Occipital lobe (tissue), 2 donors: Measurements from ENCODE around the gene HYAL1. TPM values are rescaled to one million over a fixed set of nuclear protein-coding genes. Genes with fewer than 3 reads are reported as not detected.

Experiments used
- DNase-seq: peaks from one replicate; lab custom pipeline; 2025; lab: John Stamatoyannopoulos, UW
- total RNA-seq: library from RNA; depleted of rRNA; stranded (reverse); fragments of >200 nt; gene quantifications from one replicate; pipeline ENCODE4 v1.2.3, GENCODE V29; 2014

HYAL1 gene
- total RNA-seq, 1 donor from 2014 or later: 0.16 TPM

DNA sequence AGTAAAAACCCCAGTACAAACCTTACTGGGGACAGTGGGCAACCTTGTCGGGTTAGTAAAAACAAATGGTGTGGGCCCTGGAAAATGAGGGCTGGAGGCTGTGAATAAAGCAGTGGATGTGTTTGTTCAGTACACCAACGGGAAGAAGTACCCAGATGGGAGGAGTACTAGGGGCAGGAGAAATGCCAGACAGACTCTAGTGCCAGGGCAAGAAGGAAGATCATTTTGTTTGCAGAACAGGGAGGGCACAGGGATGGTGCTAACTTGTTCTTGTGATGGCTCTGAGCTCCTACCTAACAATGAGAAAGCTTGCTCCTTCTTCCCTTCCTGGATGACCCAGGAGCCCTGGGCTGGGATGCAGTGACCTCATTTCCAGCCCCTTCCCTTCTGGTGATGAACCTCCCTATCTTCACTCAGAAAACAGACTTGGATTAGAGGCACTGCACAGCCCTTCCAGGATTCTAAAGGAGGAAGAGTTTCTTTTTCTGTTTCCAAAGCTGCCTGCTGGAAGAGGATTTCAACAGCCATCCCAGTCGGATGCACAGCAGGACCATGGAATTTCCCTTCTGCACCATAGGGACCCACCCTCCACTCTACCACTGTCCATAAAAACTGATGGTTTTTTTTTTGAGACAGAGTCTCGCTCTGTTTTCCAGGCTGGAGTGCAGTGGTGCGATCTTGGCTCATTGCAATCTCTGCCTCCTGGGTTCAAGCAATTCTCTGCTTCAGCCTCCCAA is 31.1 kb upstream of the HYAL1 start:
- DNase-seq: no peak

GRCh38 chr3:50333744-50334328 is 30.5 kb upstream of the HYAL1 start:
- DNase-seq: no peak

DNA sequence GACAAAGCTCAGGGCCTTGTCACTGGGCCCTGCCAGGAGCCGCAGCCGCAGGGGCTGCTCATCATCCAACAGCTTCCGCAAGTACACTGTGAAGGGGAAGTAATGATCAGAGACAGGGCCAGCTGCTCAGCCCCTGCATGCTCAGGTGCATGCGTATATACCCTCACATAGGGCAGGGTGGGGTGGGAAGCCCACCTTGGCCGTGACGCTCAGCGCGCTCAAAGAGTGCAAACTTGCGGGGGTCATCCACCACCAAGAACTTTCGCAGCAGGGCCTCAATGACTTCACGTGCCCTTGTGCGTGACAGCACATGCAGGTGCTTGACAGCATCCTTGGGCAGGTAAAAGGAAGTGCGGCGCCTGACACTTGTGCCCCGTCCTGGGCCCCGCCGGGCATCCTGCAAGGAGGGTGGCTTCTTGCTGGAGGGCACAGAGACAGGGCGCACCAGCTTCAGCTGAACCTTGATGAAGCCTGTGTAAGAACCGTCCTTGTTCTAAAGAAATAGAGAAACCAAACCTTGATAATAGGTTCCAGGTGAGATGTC is 28.1 kb upstream of the HYAL1 start:
- DNase-seq: no peak

DNA sequence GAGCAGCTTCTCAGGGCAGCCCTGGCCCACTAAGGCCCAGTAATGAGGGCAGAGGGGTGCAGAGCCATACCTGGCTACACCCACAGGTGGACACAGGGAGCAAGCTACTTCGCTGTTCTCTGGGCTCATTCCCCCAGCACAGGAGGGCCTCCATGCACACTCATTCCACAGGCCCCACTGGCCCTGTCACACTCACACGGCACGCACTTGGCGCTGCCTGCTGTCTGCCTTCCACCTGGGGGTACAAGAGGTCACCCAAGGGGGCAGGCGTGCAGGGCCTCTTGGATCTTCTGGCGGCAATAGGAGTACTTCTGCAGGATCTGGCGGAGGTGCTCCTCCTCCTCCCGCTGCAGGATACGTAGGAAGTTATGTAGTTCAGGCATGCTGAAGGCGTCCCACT is 27.0 kb upstream of the HYAL1 start:
- no peak for DNase-seq

- peak; percentile 92 for DNase-seq
Measured at GRCh38 chr3:50327943-50328691, 24.7 kb upstream of the HYAL1 start, which contains the start of gene TUSC2. TUSC2 (minus strand) TSS chr3:50328223; CDS start chr3:50328099, 124 bp downstream.

DNA sequence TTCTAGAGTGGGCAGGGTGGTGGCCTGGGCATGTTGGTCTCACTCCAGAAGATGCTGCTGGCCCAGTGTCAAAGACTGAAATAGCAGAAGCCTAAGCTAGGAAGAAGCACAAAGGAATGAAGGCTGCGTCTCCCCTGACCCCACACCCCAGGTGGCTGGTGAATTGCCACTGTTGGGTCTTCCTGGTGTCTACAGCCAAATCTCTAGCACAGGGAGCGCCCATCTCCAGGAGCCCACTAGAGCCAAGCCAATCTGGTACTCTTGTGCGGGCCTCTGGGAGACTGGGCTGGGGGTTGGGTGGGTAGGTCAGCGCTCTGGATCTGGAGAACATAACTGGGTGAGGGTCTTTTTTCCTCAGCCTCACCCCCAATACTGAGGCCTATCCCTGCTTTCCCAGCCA is 23.8 kb upstream of the HYAL1 start:
- no peak for DNase-seq

DNA sequence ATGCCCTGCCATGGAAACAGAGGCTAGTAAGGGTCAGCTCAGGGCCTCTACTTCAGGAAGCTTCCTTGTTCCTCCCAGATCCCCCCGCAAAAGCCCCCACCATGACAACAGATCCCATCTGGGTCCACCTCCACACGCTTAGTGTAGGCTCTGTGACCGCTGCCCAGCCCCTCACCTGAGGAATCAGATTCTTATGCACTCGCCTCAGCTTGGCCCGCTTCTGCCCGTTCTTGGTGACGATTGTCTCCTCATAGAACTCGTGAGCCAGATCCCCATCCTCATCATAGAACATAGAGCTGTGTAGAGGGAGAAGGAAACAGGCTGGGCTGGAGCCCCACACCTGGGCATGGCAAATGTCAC is 22.8 kb upstream of the HYAL1 start:
- DNase-seq: no peak

DNA sequence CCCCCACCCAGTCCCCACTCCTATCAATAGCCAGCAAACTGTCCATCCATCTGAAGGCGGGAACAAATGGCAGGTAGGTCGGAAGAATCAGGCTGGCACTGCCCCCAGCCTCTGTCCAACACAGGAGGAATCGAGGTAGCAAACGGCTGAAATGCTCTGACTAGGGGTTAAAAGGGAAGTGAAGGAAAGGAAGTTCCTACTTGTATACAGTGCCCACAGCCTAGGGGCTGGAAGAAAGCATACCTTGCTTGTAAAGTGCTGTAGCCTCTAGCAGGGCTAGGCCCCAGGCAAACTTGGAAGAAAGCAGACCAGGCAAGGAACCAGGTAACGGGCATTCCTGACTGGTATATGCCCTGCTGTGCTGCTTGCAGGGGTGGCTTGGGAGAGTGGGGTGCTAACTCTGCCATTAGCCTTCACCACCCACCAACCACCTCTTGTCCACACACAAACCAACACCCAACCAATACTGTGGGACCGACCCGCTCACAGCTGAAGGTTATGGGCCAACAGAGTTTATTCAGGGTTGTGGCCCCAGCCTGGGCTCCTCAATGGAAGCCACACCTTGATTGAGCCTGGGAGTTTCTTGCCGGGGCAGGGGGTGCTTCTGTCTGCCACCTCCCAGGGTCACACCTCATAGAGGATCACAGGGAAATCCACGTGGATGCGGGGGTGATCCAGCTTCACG is 22.3 kb upstream of the HYAL1 start:
- DNase-seq: no peak

DNA sequence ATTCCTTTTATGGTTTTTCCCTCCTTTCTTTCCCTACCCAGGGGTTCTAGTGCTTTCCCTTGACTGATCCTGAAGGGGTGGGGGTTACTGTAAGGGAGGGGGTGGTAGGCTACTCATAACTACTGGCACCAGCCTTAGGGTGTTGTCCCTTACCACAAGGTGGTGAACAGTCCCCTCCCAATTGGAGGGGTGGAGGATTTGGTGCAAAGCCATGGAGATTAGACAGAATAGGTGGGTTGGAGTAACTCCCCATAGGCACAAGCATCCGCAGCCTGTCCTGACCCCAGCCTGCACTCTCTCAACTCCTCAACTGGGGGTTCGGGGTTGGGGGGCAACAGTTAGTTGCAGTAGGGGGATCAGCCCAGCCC is 21.7 kb upstream of the HYAL1 start:
- no peak for DNase-seq

- DNase-seq: peak; percentile 33
Measured at GRCh38 chr3:50324351-50325112, 21.2 kb upstream of the HYAL1 start.

DNA sequence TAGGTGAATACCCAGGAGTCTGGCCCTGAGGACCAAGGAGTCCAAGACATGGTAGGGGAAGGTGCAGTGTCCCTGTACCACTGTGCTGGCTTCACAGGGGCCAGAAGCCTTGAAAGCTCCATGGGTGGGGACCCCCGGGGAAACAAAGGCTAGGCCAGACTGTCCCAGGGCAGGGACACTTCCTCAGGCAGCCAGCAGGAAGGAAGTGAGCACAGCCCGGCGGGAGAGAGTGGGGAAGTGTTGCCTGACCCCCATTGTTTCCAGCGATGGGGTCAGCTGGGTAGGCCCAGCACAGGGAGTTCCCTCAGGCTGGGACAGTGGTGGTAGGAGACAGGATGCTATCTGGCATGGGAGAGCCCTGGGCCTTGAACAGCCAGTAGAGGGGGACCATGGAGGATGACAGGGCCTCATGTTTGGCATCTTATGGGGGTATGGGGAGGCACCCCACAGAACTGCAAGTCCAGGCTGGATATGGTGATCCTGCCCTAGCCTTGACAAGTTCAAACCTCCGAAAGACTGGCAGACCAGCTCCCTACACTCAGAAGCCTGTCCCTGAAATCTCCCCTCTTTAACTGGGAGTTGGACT is 20.3 kb upstream of the HYAL1 start:
- no peak for DNase-seq

GRCh38 chr3:50323092-50323600 is 19.8 kb upstream of the HYAL1 start:
- DNase-seq: no peak

DNA sequence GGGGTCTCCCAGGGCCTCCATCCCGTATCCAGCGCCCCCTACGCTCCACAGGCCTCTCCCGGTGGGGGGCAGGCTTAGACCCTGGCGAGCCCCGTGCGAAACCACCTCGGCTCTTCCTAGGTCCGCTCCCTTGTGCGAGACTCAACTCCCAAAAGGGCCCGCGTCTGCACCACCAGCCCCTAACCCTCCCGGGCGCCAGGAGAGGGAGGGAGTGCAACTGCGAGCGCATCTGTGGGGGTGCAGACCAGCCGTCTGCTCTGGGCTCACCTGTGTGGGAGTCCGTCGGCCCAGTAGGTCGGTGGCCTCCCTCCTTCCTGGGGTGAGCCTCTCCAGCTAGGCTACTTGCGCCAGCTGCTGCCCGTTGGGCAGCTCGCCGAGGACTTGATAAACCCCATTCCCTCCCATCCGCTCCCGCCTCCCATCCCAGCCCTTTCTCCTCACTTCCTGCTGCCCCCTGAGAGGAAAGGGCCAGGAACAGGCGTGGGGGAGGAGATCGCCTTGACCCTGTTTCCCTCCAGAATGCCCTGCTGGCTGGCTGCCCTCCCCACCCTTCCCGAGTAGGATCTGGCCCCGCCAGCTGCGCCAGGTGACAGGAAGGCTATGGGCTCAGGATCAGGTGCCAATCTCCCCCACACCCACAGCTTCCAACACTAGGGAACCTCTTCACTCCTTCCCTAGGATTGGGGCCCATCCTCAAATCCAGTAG is 19.2 kb upstream of the HYAL1 start, which contains the start of gene HYAL2:
Gene HYAL2, minus strand, starts transcription at position 360 of the 706 bp plus-strand sequence. CDS start 2,256 bp downstream, outside the sequence.
- DNase-seq: no peak

GRCh38 chr3:50322115-50322385 is 18.7 kb upstream of the HYAL1 start:
- DNase-seq: no peak

DNA sequence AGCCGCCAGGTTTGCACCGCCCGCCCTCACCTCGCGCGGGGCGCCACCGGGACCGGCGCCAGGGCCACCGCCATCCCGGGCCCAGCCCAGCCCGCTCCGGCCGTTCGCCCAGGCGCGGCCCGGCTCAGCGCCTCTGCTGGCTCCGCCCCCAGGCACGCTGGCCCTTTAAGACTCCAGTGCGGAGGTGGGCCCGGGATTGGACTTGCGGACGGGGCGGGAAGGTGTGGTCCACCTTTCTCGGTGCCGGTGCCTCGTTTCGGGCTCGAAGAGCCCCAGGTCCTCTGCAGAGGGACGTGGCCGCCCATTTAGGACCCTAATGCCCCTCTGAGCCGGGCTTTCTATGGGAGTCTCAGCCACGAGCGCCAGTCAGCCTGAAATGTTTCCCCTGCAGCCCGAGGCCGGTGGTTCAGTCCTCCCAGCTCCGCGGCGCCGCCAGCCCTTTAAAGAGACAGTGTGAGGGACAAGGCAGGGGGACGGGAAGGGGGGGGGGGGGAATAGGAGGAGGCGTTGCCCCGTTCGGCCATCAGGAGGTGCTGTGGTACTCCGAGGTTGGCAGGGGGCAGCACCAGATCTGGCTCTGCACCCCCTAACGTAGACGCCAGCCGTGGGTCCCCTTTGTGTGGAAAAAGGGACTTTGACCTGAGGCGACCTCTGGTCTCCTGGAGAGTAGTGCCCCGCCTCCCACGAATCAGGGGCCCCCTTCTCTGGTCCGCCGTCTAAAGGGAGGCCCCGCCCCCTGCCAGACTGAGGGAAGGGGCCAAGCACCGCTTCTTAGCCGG is 18.2 kb upstream of the HYAL1 start:
- DNase-seq: peak; percentile 86

DNA sequence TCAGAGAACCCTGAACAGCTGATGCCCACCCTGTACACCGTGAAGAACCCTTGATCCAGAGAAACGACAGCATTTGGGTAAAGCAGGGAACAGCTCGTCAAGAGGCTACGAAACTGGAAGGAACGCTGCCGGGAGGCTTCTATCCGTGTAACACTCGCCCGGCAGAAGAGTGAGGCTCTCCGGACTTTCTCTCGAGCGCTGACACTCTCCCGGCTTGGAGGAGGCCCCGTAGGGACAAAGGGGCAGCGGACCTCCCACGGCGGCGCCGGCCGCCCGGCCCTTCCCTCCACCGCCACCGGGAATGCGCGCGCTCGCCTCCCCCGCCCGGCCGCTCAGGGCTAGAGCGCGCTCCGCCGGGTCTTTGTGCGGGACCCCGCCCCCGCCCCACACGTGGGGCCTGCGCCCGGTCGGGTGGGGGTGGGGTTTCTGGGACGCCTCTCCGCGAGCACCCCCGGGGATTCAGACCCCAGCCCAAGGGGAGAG is 17.5 kb upstream of the HYAL1 start:
- DNase-seq: peak; percentile 81

- DNase-seq: no peak
Measured at GRCh38 chr3:50319894-50320625, 16.7 kb upstream of the HYAL1 start.

- DNase-seq: no peak
Measured at GRCh38 chr3:50319181-50319893, 16.0 kb upstream of the HYAL1 start.
